IMR-90 (cell line): Measurements from ENCODE around the gene FANCM. TPM values are rescaled to one million over a fixed set of nuclear protein-coding genes. Genes with fewer than 3 reads are reported as not detected.

Source experiments
- ATAC-seq: fragments of 200-7000 bp; cut with Tn5 transposase; 2 replicates; pipeline ENCODE4 v1.9.1; 2020; ENCODE audit warnings: low read depth, mild to moderate bottlenecking, moderate library complexity
- BruUV-seq: library from RNA; stranded (reverse); fragments of 400-500 nt; replicated peaks from 2 replicates; lab custom pipeline; 2021; lab: Mats Ljungman, UMichigan
- CTCF ChIA-PET: fragments of 300-600 bp; formaldehyde crosslinking; extraction: SDS; loops from one replicate; lab custom pipeline; 2021; ENCODE audit warnings: antibody characterized with exemption; lab: Yijun Ruan, JAX
- POLR2A ChIA-PET: fragments of 300-600 bp; sonication (Branson Sonifier 250); formaldehyde crosslinking; loops from one replicate; lab custom pipeline; 2022; ENCODE audit warnings: antibody characterized with exemption; ENCODE audit not compliant: unreplicated experiment; lab: Charles Lee
- DNase-seq: peaks from one replicate; pipeline ENCODE4 v3.0.0; 2013
- H2AFZ ChIP-seq: replicated peaks from 2 replicates; pipeline ENCODE3; 2013; ENCODE audit warnings: low read length, mild to moderate bottlenecking; ENCODE audit not compliant: poor library complexity
- H2AK5ac ChIP-seq: 2 replicates; pipeline ENCODE4 v1.6.1; 2013; ENCODE audit warnings: low read depth, low read length, inconsistent platforms
- H2AK9ac ChIP-seq: replicated peaks from 2 replicates; pipeline ENCODE3; 2013; ENCODE audit warnings: mild to moderate bottlenecking, low read depth, low read length, moderate library complexity; ENCODE audit not compliant: poor library complexity
- H2BK120ac ChIP-seq: 2 replicates; pipeline ENCODE4 v1.6.1; 2013; ENCODE audit warnings: low read depth, low read length, inconsistent platforms
- H2BK15ac ChIP-seq: 3 replicates; pipeline ENCODE4 v1.6.1; 2013; ENCODE audit warnings: low read depth, low read length, inconsistent platforms
- H2BK20ac ChIP-seq: 2 replicates; pipeline ENCODE4 v1.6.1; 2013; ENCODE audit warnings: low read depth, mild to moderate bottlenecking, inconsistent platforms, low read length, moderate library complexity
- H2BK5ac ChIP-seq: 2 replicates; pipeline ENCODE4 v1.6.1; 2013; ENCODE audit warnings: mild to moderate bottlenecking, low read depth, low read length, inconsistent platforms; ENCODE audit not compliant: poor library complexity, severe bottlenecking
- H3K14ac ChIP-seq: replicated peaks from 2 replicates; pipeline ENCODE4 v1.6.1; 2013; ENCODE audit warnings: low read depth, low read length, inconsistent platforms
- H3K18ac ChIP-seq: 2 replicates; pipeline ENCODE4 v1.6.1; 2013; ENCODE audit warnings: low read depth, low read length, control low read depth
- H3K23ac ChIP-seq: 2 replicates; pipeline ENCODE4 v1.6.1; 2013; ENCODE audit warnings: low read depth, low read length, inconsistent platforms
- H3K27ac ChIP-seq: 2 replicates; pipeline ENCODE4 v1.5.1; 2013; ENCODE audit warnings: mild to moderate bottlenecking, control low read depth, low read length; ENCODE audit not compliant: insufficient read depth
- H3K27me3 ChIP-seq: 2 replicates; pipeline ENCODE4 v1.6.1; 2013; ENCODE audit warnings: low read length; ENCODE audit not compliant: control insufficient read depth, insufficient read depth
- H3K36me3 ChIP-seq: 2 replicates; pipeline ENCODE4 v1.6.1; 2013; ENCODE audit warnings: low read length, mixed read lengths; ENCODE audit not compliant: control insufficient read depth, insufficient read depth
- H3K4ac ChIP-seq: 2 replicates; pipeline ENCODE4 v1.6.1; 2013; ENCODE audit warnings: low read depth, low read length, inconsistent platforms
- H3K4me1 ChIP-seq: 2 replicates; pipeline ENCODE4 v1.6.1; 2013; ENCODE audit warnings: low read length, mixed read lengths; ENCODE audit not compliant: control insufficient read depth, insufficient read depth
- H3K4me2 ChIP-seq: 2 replicates; pipeline ENCODE4 v1.6.1; 2013; ENCODE audit warnings: low read depth, mild to moderate bottlenecking, control low read depth, low read length, moderate library complexity
- H3K4me3 ChIP-seq: 2 replicates; pipeline ENCODE4 v1.5.1; 2013; ENCODE audit warnings: low read depth, mild to moderate bottlenecking, control low read depth, low read length, moderate library complexity; ENCODE audit not compliant: insufficient read depth
- H3K56ac ChIP-seq: 2 replicates; pipeline ENCODE4 v1.6.1; 2013; ENCODE audit warnings: low read length, inconsistent platforms; ENCODE audit not compliant: insufficient read depth; ENCODE audit errors: extremely low read depth
- H3K79me1 ChIP-seq, 2 experiments: 2 replicates each; pipeline ENCODE4 v1.6.1; 2013; ENCODE audit warnings: low read length in 2 of 2, inconsistent platforms in 1 of 2, low read depth in 1 of 2
- H3K9ac ChIP-seq: 2 replicates; pipeline ENCODE4 v1.6.1; 2013; ENCODE audit warnings: low read depth, low read length, control low read depth
- H3K9me1 ChIP-seq: 2 replicates; pipeline ENCODE4 v1.6.1; 2013; ENCODE audit warnings: low read length, inconsistent platforms; ENCODE audit not compliant: insufficient read depth
- H3K9me3 ChIP-seq: 2 replicates; pipeline ENCODE4 v1.6.1; 2013; ENCODE audit warnings: low read length; ENCODE audit not compliant: control insufficient read depth, insufficient read depth
- H4K20me1 ChIP-seq: 2 replicates; pipeline ENCODE4 v1.6.1; 2013; ENCODE audit warnings: low read length, inconsistent platforms; ENCODE audit not compliant: insufficient read depth
- H4K5ac ChIP-seq: 2 replicates; pipeline ENCODE4 v1.6.1; 2013; ENCODE audit warnings: mild to moderate bottlenecking, low read depth, low read length, control low read depth
- H4K8ac ChIP-seq, 2 experiments: 2 replicates each; pipeline ENCODE4 v1.6.1; 2013; ENCODE audit warnings: low read depth in 2 of 2, low read length in 2 of 2, control low read depth in 1 of 2, inconsistent platforms in 1 of 2
- H4K91ac ChIP-seq: 2 replicates; pipeline ENCODE4 v1.6.1; 2013; ENCODE audit warnings: low read depth, low read length, inconsistent platforms; ENCODE audit not compliant: insufficient read depth
- BHLHE40 ChIP-seq: fragments of 150-350 bp; IDR thresholded peaks from 2 replicates; pipeline ENCODE4 v1.6.1; 2016; ENCODE audit warnings: mild to moderate bottlenecking, low read depth, low read length
- CEBPB ChIP-seq: IDR thresholded peaks from 2 replicates; pipeline ENCODE4 v1.6.1; 2012; ENCODE audit warnings: low read depth, low read length, improper control_type of control experiment
- CHD1 ChIP-seq: IDR thresholded peaks from 2 replicates; pipeline ENCODE4 v1.6.1; 2012; ENCODE audit warnings: low read depth, low read length, improper control_type of control experiment
- CTCF ChIP-seq: conservative IDR thresholded peaks from 2 replicates; pipeline ENCODE4 v1.5.1; 2012; ENCODE audit warnings: mild to moderate bottlenecking, low read depth, low read length, improper control_type of control experiment
- ELK1 ChIP-seq: fragments of 150-350 bp; IDR thresholded peaks from 2 replicates; pipeline ENCODE4 v1.6.1; 2016; ENCODE audit warnings: low read depth, mild to moderate bottlenecking, low read length, moderate library complexity, borderline replicate concordance
- FOS ChIP-seq: fragments of 150-350 bp; IDR thresholded peaks from 2 replicates; pipeline ENCODE4 v1.6.1; 2016; ENCODE audit warnings: low read depth, low read length
- MAFK ChIP-seq: IDR thresholded peaks from 2 replicates; pipeline ENCODE4 v1.6.1; 2012; ENCODE audit warnings: low read depth, low read length, improper control_type of control experiment
- MAZ ChIP-seq: IDR thresholded peaks from 2 replicates; pipeline ENCODE4 v1.6.1; 2012; ENCODE audit warnings: low read depth, mild to moderate bottlenecking, low read length, improper control_type of control experiment, moderate library complexity, borderline replicate concordance
- MXI1 ChIP-seq: IDR thresholded peaks from 2 replicates; pipeline ENCODE4 v1.6.1; 2012; ENCODE audit warnings: low read depth, mild to moderate bottlenecking, low read length, moderate library complexity, borderline replicate concordance
- NFE2L2 ChIP-seq: fragments of 150-350 bp; IDR thresholded peaks from 2 replicates; pipeline ENCODE4 v1.6.1; 2016; ENCODE audit warnings: low read depth, mild to moderate bottlenecking, low read length
- POLR2A ChIP-seq: IDR thresholded peaks from 2 replicates; pipeline ENCODE4 v1.6.1; 2012; ENCODE audit warnings: mild to moderate bottlenecking, low read depth, low read length
- RAD21 ChIP-seq: IDR thresholded peaks from 2 replicates; pipeline ENCODE4 v1.6.1; 2012; ENCODE audit warnings: low read length, improper control_type of control experiment
- RCOR1 ChIP-seq: IDR thresholded peaks from 2 replicates; pipeline ENCODE4 v1.6.1; 2012; ENCODE audit warnings: mild to moderate bottlenecking, low read length, improper control_type of control experiment; ENCODE audit not compliant: insufficient replicate concordance
- SMC3 ChIP-seq: fragments of 150-350 bp; IDR thresholded peaks from 2 replicates; pipeline ENCODE4 v1.6.1; 2016; ENCODE audit warnings: low read depth, mild to moderate bottlenecking, antibody characterized with exemption, low read length, moderate library complexity
- USF2 ChIP-seq: fragments of 150-350 bp; IDR thresholded peaks from 2 replicates; pipeline ENCODE4 v1.6.1; 2017; ENCODE audit warnings: mild to moderate bottlenecking, antibody characterized with exemption, low read length, low read depth
- WGBS, 2 experiments: methylation state at CpG; one replicate each; pipeline versions ENCODE4 v1.1.5 to v1.1.7; 2013; ENCODE audit warnings: missing lambda C conversion rate in 2 of 2; ENCODE audit not compliant: insufficient read length in 1 of 2; ENCODE audit errors: extremely low coverage in 2 of 2; 5-methylcytosine and 5-hydroxymethylcytosine counted together
- dilution Hi-C: fragments of 300-500 bp; cut with HindIII; formaldehyde crosslinking; loops from one replicate; pipeline ENCODE4 v1.14.3; 2018; ENCODE audit warnings: low sequenced_read_pairs; ENCODE audit not compliant: unreplicated experiment
- in situ Hi-C: fragments of 300-500 bp; cut with MboI; formaldehyde crosslinking; loops from 3 replicates; pipeline ENCODE4 v1.14.3; 2019; ENCODE audit warnings: low sequenced_read_pairs, inconsistent platforms, mixed read lengths
- intact Hi-C: fragments of 100-400 bp; cut with micrococcal nuclease; formaldehyde crosslinking; loops from 2 replicates; pipeline ENCODE4 v1.10.0; 2022
- polyA plus RNA-seq, 3 experiments: library from polyadenylated mRNA; depleted of rRNA; stranded (reverse); fragments of >200 nt; gene quantifications; 2 replicates each; pipeline ENCODE4 v1.2.3, GENCODE V29; 2012; ENCODE audit warnings: low replicate concordance in 1 of 3
- total RNA-seq: library from RNA; depleted of rRNA; stranded (reverse); fragments of >200 nt; gene quantifications from 2 replicates; pipeline ENCODE4 v1.2.3, GENCODE V29; 2012

The FANCM gene
- total and polyA plus RNA-seq, 2 of the 4 experiments (the other 2 are of a cell fraction): 1.7 to 7.0 TPM

GRCh38 chr14:45140661-45141187 lies 5.0 kb downstream of the FANCM start:
- Histone ChIP-seq H3K4me1 (no peaks in the 10 kb centered on the region), H3K36me3 (no peaks in the 10 kb centered on the region), H3K4ac (no peak overlapping the region), H3K9me3 (no peaks in the 10 kb centered on the region), H2AK5ac (no peak overlapping the region), H2BK15ac (no peak overlapping the region), H4K20me1 (no peaks in the 10 kb centered on the region), H3K9me1 (peaks cover 8% of the 10 kb centered on the region), H3K27ac (no peak overlapping the region), H4K5ac (no peak overlapping the region), H2BK120ac (no peak overlapping the region), H3K79me1 (peaks cover 10 to 27% of the 10 kb centered on the region in 2 experiments), H3K4me3 (no peak overlapping the region), H4K8ac (no peak overlapping the region), H2AK9ac (no peak overlapping the region), H3K23ac (no peak overlapping the region), H3K9ac (no peak overlapping the region), H3K14ac (no peak overlapping the region), H3K27me3 (no peaks in the 10 kb centered on the region), H3K56ac (no peak overlapping the region), H2BK20ac (no peak overlapping the region), H3K18ac (no peak overlapping the region), H3K4me2 (no peak overlapping the region), H2BK5ac (no peak overlapping the region), H2AFZ (no peak overlapping the region), H4K91ac (no peak overlapping the region)
- dilution Hi-C loops (no loop called here), in situ Hi-C loops (no loop called here), intact Hi-C loops (no loop called here)
- TF ChIP-seq ELK1: no peak
- no peak for TF ChIP-seq MAFK
- TF ChIP-seq BHLHE40: no peak
- no peak for TF ChIP-seq RCOR1
- TF ChIP-seq FOS: no peak
- no peak for TF ChIP-seq CEBPB
- TF ChIP-seq MXI1: no peak
- TF ChIP-seq NFE2L2: no peak
- no peak for TF ChIP-seq RAD21
- TF ChIP-seq SMC3: no peak
- TF ChIP-seq USF2: no peak
- no peak for TF ChIP-seq CTCF
- no peak for TF ChIP-seq CHD1
- no peak for TF ChIP-seq POLR2A
- no peak for TF ChIP-seq MAZ
- CTCF ChIA-PET: no interaction called here
- POLR2A ChIA-PET: no interaction called here
- ATAC-seq: no peak
- no CpG with 5 or more reads among the region's 6 CpGs for WGBS, 2 experiments
- BruUV-seq: no TSS peak
- DNase-seq: no peak
